ENCODE measurements around the gene WDTC1.

Gene WDTC1

DNA sequence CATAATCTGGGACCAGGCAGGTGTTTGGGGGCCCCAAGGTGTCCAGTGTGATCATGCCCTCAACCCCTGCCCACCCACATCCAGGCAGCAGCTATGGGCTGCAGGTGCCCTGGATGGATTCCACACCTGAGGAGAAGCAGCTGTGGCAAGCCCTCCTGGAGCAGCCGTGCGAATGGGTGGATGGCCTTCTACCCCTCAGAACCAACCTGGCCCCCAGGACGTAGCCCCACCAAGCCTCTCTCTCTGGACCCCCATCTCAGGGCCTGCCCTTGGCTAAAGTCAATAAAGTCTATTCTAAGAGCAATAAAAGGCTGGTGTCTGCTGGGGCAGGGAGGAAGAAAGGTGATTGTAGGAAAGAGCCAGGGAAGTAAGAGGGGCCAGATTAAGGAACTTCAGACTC is 119.2 kb downstream of the WDTC1 start:
- no peak for DNase-seq (ENCODE audit: low read depth in 2 of 3, low spot score in 2 of 3)

DNA sequence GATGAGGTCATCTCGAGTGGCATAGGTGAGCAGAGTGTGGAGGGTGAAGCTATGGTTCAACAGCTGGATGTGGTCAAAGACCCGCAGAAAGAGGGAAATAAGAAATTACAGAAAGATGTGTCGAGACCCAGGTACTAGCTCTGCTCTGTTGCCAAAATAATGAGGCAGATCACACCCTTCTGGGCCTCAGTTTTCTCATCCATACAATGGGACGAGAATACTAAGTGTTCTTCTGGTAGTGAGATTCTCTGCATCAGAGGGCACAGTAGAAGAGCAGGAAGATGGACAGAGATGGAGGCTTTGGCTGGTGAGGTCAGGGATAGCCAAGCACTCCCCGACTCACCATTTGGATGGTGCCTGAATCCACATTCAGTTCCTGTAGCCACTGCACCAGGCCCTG is 121.3 kb downstream of the WDTC1 start:
- DNase-seq (ENCODE audit: low read depth in 2 of 3, low spot score in 2 of 3) = no peak

DNA sequence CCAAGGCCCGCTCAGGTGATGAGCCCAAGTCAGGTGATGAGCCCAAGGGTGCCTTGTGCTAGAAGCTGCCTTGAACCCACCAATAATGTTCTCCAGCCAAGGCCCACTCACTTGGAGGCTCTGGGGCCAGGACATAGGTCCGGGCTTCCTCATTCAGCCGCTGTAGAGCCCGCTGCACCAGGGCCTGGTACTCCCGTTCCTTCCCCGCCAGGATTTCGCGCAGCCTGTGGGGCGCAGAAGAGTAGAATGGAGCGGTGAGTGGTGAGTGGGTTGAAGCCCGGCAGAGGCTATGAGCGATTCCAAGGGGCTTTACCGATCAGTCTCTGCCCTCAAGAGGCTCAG is 121.8 kb downstream of the WDTC1 start:
- no peak for DNase-seq (ENCODE audit: low read depth in 2 of 3, low spot score in 2 of 3)

DNA sequence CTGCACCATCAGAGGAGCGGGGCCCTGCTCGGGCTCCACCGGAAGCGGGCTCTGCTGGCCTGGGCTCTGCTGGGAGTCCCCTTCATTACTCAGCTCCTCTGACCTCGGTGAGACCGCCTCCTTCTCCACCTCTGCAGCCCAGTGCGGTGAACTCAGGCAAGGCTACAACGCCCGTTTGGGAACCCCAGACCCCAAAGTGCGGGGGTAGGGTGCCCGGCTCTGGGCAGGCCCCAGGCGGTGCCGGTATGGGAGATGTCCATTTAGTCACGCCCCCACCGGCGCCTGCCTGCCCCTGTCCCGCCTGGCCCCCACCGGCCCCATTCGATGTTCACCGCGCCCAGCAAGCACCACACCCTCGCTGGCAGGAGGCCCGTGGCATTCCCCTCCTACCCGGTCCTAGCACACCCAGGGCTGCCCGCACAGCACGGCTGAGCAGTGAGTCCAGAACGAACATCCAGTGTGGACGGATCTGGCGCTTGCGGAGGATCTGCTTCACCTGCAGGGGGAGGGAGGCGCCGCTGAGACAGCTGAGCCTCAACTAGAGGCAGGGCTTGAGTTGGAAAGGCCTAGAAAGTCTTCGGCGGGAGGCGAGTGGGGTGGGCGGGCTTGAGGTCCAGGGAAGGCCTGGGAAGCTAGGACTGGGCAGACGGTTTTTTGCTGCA is 122.3 kb downstream of the WDTC1 start:
- DNase-seq (ENCODE audit: low read depth in 2 of 3, low spot score in 2 of 3) = no peak

DNA sequence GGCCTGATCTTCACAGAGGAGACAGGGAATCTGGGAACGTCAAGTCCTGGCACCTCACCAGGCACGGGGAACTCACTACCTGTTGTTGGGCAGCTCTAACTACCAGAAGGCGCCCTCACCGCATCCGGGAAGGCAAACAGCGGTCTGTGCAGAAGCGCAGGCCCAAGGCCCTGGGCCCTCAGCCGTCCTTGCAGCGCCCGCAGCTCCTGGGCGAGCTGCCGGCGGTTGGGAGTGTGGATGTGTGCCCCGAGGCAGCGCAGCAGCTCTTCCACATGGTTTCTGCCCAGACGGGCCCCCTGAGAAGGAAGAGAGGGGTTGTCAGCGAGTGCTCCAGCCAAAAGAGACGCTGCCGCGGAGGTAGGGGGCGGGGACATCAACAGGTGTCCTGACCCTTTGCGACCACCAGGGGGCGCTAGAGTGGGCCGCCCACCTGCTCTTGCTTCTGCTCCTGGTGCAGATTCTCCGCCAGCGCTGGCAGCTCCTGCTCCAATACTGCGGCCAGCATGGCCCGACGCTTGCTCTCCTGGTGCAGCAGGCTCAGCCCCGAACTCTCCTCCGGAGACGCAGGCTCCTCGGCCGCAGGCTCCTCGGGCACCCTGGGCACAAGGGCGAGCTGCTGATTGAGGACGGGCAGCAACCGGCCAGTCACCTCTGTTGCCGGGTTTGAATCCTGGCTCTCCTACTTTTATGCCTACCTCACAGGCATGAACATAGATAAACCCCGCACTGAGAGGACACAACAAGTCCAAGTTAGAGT is 123.0 kb downstream of the WDTC1 start:
- peak in 2 of 3 experiments; percentile 59 to 83 for DNase-seq (ENCODE audit: low read depth in 2 of 3, low spot score in 2 of 3)

Measured in activated CD8-positive, alpha-beta memory T cell treated with anti-CD3 and anti-CD28 coated beads for 48 hours (primary cell).